ENCODE data around the gene HOXC5. TPM values are rescaled to one million over a fixed set of nuclear protein-coding genes. Genes with fewer than 3 reads are reported as not detected.
A peak's percentile ranks its signal among the peaks of the same experiment; 100 is the strongest.

HOXC5 gene
- total and polyA plus RNA-seq, 2 donors (not counting 1 experiment from before 2014, with no cell fraction given): not detected

DNA sequence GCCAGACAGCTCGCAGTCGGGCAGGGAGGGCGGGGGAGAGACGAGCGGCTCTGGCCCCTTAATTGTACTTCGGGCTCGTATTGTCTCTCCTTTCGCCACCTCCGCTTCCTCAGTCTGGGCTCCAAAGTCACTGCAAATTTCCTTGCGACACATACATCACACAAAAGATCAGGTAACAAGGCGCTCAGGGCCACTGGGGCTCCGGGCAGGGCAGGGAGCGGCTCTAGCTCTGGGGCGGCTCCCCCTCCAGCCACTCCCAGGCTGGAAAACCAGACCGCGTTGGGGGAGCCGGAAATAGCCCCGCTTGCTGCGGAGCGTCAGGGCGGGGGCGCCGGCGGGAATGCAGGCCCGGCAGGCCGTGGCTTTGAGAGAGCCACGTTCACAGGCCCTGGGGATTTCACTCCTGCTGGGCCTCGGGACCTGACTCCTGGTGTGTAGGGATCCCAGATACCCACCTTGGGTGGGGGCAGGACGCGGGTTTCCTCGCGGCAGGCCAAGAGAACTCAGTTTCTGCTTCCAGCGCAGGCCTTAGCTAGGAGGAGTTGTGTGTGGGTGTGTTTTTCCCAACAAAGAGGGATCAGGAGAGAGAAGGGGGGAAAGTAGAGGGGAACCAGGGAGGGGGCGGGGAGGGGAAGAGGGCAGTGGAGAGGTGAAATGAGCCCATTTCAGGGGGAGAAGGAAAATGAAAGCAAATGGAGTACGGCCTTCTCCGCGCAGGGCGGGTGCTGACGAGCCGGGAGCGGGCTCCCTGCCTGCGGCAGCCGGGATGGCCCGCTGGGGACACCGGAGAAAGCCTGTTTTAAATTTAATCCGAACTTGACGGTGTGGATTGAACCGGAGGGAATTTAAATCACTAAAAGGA lies 37.2 kb upstream of the HOXC5 start:
- peaks cover 37 to 70% of the 10 kb centered on the region in 2 donors for H3K4me1 ChIP-seq (ENCODE audit: control insufficient read depth in 2 of 2, insufficient read depth in 2 of 2, low read length in 2 of 2)
- peak overlapping the region; percentile 58 for H3K9ac ChIP-seq (ENCODE audit: low read length)
- no peaks in the 10 kb centered on the region for H3K79me2 ChIP-seq (ENCODE audit: control insufficient read depth, insufficient read depth, low read length)
- peak overlapping the region; percentile 96 for H3K4me2 ChIP-seq (replicated peaks; ENCODE audit: low read depth, low read length, poor library complexity, severe bottlenecking)
- H3K27ac Mint-ChIP-seq: peak overlapping the region; percentile 47
- H2AFZ ChIP-seq (ENCODE audit: insufficient read depth, low read depth, low read length, poor library complexity, severe bottlenecking): peak overlapping the region; percentile 70
- H3K36me3 ChIP-seq (replicated peaks in 1 of 2; ENCODE audit: control extremely low read depth in 1 of 2, control insufficient read depth in 1 of 2, extremely low read depth in 1 of 2, insufficient read depth in 2 of 2, low read length in 1 of 2): no peaks in the 10 kb centered on the region
- intact Hi-C loops (cut with micrococcal nuclease): loop anchor here (5.0 kb wide), 2 partner anchors 37 to 43 kb away; partner anchors contain the start of genes HOXC12 and HOXC5
- peaks cover 87% of the 10 kb centered on the region for H3K27me3 Mint-ChIP-seq
- ChIA-PET CTCF (interaction anchor here (1.1 to 1.6 kb wide), 2 partner anchors 10 to 195 kb away, joined by 3 to 7 read pairs; no protein-coding TSS in a partner anchor), POLR2A (interaction anchor here (0.6 to 0.7 kb wide), 2 partner anchors 20 to 220 kb away, joined by 3 to 10 read pairs; no protein-coding TSS in a partner anchor)
- H3K4me1 Mint-ChIP-seq: peaks cover 35% of the 10 kb centered on the region
- no peaks in the 10 kb centered on the region for H4K20me1 ChIP-seq (ENCODE audit: control insufficient read depth, insufficient read depth, low read length, poor library complexity, severe bottlenecking)
- H3K4me3 ChIP-seq (ENCODE audit: control extremely low read depth in 1 of 5, extremely low read depth in 1 of 5, insufficient read depth in 1 of 5, low read depth in 2 of 5, low read length in 4 of 5): peak overlapping the region in 4 of 5 experiments; percentile 44 to 60 (median 58)
- no peak overlapping the region for H3K27ac ChIP-seq (ENCODE audit: low read length in 2 of 2)
- no peaks in the 10 kb centered on the region for H3K9me3 Mint-ChIP-seq (ENCODE audit: insufficient read depth)
- TF ChIP-seq CTCF (IDR thresholded peaks at IDR 0.05) (no peak), EZH2 (IDR thresholded peaks at IDR 0.05; ENCODE audit: borderline replicate concordance, insufficient read depth, low read depth, low read length, poor library complexity, severe bottlenecking) (peak; percentile 95)
- DNase-seq (peak; percentile 62), ATAC-seq (ENCODE audit: low read depth) (peak; percentile 43)
- 2% methylated on average over 47 of the region's 48 CpGs for WGBS (ENCODE audit: insufficient coverage)
- H3K9me3 ChIP-seq (ENCODE audit: control extremely low read depth in 1 of 3, control insufficient read depth in 2 of 3, insufficient read depth in 1 of 3, low read length in 2 of 3): peaks cover 0 to 75% (median 0%) of the 10 kb centered on the region in 3 donors
- peak overlapping the region; percentile 89 for H3K4me3 Mint-ChIP-seq
- H3K27me3 ChIP-seq (replicated peaks in 1 of 4; ENCODE audit: control extremely low read depth in 1 of 4, control insufficient read depth in 3 of 4, insufficient read depth in 4 of 4, low read length in 3 of 4): peaks cover 0 to 98% (median 84%) of the 10 kb centered on the region in 4 experiments
